NCI-H1694 (cell line): ENCODE measurements around the gene OR6J1.
"Not testable (repeated sequence)": the region's sequence is repeated elsewhere in the genome, so short reads cannot be mapped to it uniquely, and the experiment has no call there.

ENCODE experiments used
- DNase-seq: peaks from one replicate; lab custom pipeline; 2025; lab: John Stamatoyannopoulos, UW

The OR6J1 gene

DNA sequence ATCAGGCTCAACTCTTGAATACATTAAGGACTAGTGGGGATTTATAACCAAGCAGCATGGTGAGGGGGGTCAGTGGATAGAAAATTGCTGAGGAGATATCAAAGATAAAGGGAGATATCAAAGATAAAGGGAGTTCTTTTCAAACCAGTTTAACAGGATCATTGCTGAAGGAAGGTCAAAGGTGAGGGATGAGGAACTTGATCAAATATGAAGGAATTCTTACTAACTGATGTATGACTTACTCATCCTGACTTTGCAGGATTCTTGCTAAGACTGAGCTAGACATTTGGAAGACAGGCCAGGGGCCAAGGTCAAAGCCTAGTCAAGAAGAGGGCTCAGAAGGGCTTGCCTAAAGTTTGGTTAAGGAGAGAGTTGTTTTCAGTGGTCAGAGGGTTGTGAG, 41.3 kb downstream of the OR6J1 start:
- DNase-seq = no peak

- no peak for DNase-seq
Measured at GRCh38 chr14:22601996-22602395, 42.2 kb downstream of the OR6J1 start.

DNA sequence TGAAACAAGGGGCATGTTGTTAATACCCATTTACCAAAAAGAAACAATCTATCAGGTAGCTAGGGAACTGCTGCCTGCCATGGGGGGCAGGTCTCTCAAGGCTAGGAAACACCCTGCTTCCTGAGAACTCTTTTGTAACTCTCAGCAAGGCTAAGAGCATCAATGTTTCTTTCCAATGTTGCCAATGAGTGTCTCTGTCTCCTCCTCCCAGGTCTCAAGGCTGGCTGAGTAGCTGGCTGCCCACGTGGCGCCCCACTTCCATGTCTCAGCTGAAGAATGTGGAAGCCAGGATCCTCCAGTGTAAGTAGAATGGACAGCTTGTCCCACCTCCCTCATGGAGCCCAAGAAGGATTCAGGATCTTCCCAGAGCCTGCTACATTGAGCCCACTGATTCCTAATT, 42.7 kb downstream of the OR6J1 start:
- DNase-seq = no peak

DNA sequence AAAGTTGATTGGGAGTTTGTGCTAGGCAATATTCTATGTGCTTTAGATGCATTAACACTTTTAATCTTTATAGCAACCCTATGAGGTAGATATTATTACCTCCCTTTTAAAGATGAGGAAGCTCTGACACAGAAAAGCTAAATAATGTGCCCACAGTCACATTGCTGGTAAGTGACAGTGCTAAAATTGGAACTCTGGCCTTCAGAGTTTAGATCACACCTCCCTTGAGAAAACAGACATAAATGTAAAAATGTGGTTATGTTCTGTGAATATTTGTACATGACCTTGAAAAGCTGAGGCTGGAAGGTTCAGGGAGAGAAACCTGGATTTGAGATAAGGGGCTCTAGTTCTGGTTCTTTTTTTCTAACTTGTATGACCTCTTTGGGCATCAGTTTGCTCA, 44.1 kb downstream of the OR6J1 start:
- DNase-seq = no peak

DNA sequence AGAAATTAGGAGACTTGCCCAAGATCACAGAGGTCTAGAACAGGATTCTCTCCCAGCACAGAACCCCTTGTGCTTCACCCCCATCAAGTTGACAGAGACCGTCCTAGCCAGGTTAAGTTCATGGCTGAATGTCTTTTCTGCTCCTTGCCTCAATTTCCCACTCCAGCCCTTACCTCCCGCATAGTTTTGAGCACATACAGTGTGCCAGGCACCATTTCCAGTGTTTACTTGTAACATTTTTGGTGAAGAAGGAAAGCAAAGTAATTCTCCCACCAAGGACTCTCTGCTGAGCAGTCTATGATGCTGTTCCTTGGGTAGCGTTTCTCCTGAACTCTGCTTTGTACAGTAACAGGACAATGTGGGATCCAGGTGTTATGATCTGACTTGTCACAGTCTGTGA, 44.8 kb downstream of the OR6J1 start:
- DNase-seq = no peak

- DNase-seq = no peak
Measured at GRCh38 chr14:22598896-22599244, 45.3 kb downstream of the OR6J1 start.

DNA sequence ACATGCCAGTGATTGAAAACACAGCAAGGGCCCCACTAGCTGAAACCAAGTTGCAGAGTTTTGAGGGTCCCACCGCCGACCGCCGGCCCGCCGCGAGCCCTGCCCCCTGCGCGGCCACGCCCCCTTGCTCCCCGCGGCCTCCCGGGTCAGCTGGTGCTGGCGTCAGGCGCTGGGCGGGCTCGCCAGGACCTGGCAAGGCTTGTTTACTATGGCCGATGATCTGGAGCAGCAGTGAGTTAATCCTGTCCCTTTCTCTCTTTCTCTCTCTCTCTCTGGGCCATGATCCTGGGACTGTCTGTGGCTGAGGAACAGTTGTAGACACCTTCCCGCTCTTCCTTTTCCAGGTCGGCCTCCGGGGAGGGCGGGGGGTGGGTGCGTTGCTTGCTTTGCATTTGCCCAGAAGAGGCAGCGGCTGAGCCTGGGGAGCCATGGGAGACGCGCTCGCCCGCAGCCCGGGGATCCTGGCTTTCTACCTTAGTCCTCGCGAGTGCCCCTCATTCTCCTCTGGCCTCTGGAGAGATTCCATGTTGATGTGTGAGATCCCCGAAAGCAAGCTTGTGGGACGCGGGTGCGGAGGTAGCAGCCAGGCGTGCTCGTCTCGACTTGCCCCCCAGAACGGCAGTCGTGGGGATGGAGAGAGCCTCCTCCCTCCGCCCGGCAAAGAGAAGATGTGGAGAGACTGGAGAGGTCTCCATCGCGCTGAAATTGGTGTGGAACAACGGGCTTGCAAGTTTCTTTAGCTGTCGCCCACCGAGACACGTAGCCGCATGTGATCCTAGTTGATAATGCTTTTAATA, 45.9 kb downstream of the OR6J1 start, which contains the start of gene ABHD4:
ABHD4 (plus strand) TSS at position 202 of the 797 bp plus-strand sequence; CDS start at position 209, 7 bp downstream.
- DNase-seq = no peak

DNA sequence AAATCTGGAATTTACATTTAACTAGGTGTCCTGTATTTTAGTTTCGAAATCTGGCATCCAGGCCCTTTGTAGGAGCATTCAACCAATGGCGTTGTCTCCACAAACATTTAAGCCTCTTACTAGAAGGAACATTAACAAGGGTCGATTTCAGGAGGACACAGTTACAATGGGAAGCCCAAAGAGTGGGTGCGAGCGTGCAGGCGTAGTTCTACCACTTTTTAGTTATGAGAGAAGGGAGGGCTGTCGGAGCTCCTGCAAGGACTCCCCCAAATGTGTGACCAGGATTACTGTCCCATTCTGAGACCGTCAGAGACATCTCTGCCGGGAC, 46.4 kb downstream of the OR6J1 start:
- DNase-seq = no peak

GRCh38 chr14:22597265-22597664, 46.9 kb downstream of the OR6J1 start:
- DNase-seq = no peak

GRCh38 chr14:22596354-22596879, 47.7 kb downstream of the OR6J1 start:
- DNase-seq = no peak

DNA sequence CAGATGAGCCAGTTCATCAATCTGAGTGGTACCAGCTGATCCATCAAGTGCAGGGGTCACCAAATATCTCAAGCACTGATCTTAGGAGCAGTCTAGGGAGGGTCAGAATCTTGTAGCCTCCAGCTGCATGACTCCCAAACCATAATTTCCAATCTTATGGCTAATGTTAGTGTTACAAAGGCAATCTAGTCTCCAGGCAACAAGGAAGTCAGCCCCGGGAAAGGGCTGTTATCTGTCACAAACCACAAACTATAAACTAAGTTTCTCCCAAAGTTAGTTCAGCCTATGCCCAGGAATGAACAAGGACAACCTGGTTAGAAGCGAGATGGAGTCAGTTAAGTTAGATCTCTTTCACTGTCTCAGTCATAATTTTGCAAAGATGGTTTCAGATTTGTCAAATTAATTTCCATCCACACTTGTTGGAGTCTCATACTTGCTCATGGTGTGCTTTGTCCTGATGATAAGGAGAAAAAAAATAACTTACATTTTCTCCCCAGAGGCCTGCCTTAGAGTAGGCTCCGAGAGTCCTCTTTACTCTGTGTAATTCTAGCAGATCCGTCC, 49.9 kb downstream of the OR6J1 start:
- no peak for DNase-seq

- DNase-seq = no peak
Measured at GRCh38 chr14:22593601-22594000, 50.6 kb downstream of the OR6J1 start.

DNA sequence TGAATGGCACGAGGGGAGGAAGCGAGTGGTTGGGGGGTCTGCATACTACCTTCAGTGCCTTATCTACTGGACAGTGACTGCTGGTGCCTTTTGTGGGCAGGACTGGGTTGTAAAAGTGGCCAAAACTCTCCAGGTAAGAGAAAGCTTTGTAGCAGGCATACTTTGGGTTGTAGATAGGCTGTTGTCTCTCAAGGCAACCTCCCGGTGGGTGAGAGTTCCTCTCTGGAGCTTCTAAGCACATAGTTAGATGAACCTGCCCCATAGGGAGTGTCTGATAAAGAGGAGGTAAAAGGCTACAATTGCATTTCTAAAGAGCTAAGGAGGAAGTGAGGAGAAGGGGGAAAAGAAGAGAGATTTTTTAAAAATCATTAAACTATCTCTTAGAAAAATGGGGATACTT, 51.0 kb downstream of the OR6J1 start:
- DNase-seq = no peak

- DNase-seq = peak; percentile 99
Measured at GRCh38 chr14:22589096-22589839, 54.9 kb downstream of the OR6J1 start, which contains the start of gene DAD1. Gene DAD1, minus strand, starts transcription at chr14:22589224. Its CDS starts 67 bp downstream, at chr14:22589157.

GRCh38 chr14:22588526-22589095, 55.5 kb downstream of the OR6J1 start:
- DNase-seq = no peak

DNA sequence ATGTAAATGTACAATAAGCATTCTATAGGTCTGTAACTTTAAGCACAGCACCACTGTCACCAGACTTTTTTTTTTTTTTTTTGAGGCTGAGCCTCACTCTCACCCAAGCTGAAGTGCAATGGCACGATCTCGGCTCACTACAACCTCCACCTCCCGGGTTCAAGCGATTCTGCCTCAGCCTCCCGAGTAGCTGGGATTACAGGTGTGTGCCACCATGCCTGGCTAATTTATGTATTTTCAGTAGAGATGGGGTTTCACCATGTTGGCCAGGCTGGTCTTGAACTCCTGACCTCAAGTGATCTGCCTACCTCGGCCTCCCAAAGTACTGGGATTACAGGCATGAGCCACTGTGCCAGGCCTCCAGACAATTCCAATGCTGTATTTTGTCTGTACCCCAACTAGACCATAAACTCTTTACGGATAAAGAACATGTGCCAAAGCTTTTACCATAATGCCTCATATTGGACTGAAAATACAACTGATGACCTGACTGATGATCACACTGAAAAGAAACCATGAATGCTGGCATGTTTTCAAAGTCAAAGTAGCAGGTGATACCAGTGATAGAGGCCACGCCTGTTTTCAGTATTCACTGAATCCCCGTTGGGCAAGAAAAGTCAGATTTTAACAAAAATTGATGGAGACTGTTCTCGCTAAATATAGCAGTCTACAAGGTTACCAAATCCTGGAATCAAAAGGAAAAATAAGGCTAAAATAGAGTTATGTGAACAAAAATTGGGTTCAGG, 56.3 kb downstream of the OR6J1 start:
- not testable (repeated sequence) for DNase-seq

GRCh38 chr14:22587247-22587646, 56.9 kb downstream of the OR6J1 start:
- no peak for DNase-seq

GRCh38 chr14:22583994-22584393, 60.2 kb downstream of the OR6J1 start:
- no peak for DNase-seq
